ENCODE data around the gene KLHL25.

Gene KLHL25

DNA sequence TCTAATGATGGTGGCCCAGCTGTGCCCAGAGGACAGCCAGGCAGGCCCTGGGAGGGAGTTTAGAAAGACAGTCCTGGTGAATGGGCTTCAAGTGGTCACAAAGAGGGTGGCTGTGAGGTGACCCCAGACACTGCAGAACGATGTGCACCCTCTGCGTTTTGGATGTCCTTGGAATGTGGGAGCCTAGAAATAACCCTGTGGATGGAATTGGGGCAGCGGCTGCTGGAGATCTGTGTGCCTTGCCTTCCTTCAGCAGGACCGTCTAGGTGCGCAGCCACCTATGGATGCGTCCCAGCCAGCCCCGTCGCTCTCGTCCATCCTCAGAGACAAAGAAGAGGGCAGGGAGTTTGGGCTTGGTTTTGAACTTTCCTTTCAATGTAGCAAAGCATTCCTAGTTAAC, 46.5 kb downstream of the KLHL25 start:
- DNase-seq (ENCODE audit: low read depth in 2 of 2): no peak

GRCh38 chr15:85746641-85747040, 48.1 kb downstream of the KLHL25 start:
- DNase-seq (ENCODE audit: low read depth in 2 of 2): no peak

DNA sequence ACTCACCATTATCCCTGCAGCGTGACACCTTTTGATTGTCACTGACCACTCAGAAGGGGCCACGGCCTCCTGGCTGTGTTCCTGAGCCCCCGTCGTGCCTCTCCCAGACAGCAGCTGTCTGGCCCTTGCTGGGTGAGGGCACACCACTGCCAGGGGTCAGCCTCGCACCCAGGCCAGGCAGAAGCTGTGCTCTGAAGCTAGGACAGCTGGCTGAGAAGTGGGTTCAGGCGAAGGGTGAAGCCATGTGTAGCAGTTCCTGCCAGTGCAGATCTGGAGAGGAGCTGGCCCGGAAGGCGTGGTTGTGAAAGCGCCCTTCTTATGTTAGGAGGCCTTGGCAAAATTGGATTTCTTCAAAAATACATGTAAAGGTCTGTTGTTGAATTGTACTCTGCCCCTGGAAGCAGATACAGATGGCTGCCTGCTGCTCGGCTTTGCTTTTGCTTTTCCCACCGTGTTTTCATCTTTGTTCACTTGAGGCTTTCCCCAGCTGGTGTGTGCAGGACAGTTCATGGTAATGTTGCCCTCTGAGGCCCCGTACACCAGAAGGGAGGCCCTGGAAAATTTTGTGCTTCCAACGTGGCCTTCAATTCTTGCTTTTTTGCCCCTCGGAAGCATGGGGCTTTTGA, 49.1 kb downstream of the KLHL25 start:
- DNase-seq (ENCODE audit: low read depth in 2 of 2): no peak

- DNase-seq (ENCODE audit: low read depth in 2 of 2): no peak
These were observed 49.7 kb downstream of the KLHL25 start for GRCh38 chr15:85745023-85745422.

GRCh38 chr15:85744579-85744978, 50.1 kb downstream of the KLHL25 start:
- DNase-seq (ENCODE audit: low read depth in 2 of 2): no peak

GRCh38 chr15:85743392-85744055, 51.2 kb downstream of the KLHL25 start:
- no peak for DNase-seq (ENCODE audit: low read depth in 2 of 2)

- DNase-seq (ENCODE audit: low read depth in 2 of 2): no peak
These were observed 52.4 kb downstream of the KLHL25 start for GRCh38 chr15:85742186-85742821.

- DNase-seq (ENCODE audit: low read depth in 2 of 2): no peak
These were observed 53.1 kb downstream of the KLHL25 start for GRCh38 chr15:85741662-85742061.

DNA sequence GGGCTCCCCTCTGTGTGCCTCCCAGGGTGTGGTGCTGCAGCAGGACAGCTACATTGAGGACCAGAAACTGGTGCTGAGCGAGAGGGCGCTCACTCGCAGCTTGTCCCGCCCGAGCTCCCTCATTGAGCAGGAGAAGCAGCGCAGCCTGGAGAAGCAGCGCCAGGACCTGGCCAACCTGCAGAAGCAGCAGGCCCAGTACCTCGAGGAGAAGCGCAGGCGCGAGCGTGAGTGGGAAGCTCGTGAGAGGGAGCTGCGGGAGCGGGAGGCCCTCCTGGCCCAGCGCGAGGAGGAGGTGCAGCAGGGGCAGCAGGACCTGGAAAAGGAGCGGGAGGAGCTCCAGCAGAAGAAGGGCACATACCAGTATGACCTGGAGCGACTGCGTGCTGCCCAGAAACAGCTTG, 53.7 kb downstream of the KLHL25 start:
- DNase-seq (ENCODE audit: low read depth in 2 of 2): no peak

DNA sequence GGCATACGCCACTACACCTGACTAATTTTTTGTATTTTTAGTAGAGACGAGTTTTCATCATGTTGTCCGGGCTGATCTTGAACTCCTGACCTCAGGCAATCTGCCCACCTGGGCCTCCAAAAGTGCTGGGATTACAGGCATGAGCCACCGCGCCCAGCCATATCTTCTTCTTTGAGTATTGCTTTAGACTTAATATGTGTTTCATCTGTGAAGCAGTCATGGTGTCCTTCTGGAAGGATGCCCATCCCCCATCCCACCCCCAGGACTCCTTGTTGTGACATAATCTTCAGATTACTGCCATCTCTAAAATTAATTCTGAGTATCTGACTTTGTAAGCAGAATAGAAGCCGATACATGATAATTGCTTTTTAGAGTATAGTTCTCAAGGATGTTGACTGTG, 57.7 kb downstream of the KLHL25 start:
- DNase-seq (ENCODE audit: low read depth in 2 of 2): no peak

DNA sequence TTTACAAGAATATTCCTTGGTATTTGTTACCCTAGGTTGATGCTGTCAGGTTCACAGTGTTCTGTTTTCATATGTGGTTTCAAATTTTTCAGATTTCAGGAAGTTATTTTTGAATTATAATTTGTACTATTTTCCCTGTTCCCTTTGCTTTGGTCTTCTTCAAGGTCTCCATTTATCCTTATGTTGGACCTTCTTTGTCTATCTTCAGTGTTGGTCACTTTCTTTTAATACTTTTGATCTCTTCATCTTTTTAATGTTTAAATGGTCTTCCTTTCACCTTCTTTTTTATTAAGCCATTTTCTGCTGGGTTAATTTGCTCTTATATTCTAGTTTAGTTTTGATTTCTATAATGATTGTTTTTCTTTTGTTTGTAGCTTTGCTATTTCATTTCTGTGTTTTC, 61.3 kb downstream of the KLHL25 start:
- no peak for DNase-seq (ENCODE audit: low read depth in 2 of 2)

- peak in 1 of 2 donors; percentile 26 for DNase-seq (ENCODE audit: low read depth in 2 of 2)
These were observed 64.5 kb downstream of the KLHL25 start for GRCh38 chr15:85730001-85730820.

DNA sequence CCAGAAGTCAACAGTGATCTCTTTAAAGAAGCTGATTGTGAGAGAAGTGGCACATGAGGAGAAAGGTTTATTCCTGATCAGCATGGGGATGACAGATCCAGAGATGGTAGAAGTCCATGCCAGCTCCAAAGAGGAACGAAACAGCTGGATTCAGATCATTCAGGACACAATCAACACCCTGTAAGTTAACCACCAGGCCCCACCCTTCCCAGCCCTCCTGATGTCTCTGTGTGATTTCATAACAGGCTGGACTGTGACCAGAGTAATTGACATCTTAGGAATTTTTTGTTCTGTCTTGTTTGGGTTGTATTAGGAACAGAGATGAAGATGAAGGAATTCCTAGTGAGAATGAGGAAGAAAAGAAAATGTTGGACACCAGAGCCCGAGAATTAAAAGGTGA, 67.7 kb downstream of the KLHL25 start:
- no peak for DNase-seq (ENCODE audit: low read depth in 2 of 2)

GRCh38 chr15:85726454-85726853, 68.3 kb downstream of the KLHL25 start:
- DNase-seq (ENCODE audit: low read depth in 2 of 2): no peak

DNA sequence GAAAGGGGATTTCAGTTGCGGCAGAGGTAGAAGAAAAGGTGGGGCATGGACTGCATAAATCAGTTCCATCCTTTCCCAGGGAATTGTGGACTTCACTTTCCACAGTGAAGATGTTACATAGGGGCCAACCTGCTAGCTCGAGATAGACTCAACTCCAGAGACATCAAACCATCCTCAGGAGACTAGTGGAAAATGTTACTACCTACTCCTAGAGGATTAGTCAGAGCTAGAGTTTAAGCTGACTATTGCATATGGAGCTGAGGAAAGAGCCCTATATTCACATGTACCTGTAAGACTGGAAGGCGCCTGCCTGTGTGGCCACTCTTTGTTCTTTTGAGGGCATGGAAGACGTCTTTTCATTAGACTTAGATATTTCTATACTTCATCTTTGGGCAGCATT, 69.2 kb downstream of the KLHL25 start:
- no peak for DNase-seq (ENCODE audit: low read depth in 2 of 2)

DNA sequence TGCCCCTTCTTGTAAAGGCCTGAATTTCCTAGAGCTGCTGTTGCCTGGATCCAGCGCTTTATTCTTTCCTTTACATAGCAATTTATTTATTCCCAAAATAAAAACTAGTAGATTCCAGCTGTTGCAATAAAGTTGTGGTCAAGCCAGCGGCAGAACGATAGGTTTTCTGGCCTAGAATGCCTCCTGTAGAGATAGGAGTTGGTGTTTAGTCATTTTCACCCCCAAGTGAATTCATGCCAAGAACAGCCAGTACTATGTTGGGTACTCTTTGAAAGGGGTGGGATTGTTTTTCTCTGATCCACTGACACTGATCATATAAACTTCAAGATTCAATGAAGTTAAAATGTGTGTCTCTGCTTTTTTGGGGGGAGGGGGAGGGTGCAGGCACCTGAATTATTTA, 69.7 kb downstream of the KLHL25 start:
- no peak for DNase-seq (ENCODE audit: low read depth in 2 of 2)

DNA sequence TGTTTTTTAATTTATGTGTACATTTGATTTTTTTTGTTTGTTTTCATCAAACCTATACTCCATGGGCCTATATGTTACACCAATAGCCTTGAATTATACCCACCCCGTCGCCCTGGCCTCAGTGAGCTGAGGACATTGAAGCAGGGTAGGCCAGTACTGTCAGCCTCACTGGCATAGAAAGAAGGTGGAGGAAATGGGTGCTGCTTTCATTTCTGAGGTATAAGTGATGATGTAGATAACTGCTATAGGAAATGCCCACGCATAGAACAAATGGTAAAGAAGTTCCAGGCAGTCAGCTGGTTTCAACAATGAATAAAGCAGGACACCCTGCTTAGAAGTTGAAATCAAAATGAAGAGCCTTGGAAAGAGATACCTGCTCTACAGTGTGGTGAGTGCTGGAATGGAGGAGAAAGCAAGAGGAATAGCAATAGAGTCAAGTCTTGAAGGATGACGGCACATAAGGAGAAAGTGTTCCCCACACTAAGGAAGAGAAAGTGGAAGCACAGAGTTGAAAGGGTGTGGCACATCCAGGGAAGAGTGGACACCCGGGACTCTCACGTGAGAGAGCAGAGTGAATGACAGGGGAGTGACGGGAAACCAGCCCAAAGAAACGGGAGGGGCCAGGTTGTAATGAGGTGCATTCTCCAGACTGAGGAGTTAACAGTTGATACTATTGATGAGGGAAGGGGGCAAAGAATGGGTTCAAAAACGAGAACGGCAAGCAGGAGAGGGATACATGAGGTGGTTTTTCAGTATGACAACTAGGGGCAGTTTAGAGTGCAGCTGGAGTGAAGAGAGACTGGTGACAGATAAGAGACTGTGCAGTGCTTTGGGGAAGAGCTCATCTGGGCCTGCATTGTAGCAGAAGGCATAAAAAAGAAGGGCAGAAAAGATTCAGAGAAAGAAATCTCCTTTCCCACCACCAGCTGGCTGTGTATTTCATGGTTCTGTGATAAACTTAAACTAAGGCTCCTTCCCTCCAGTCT, 70.5 kb downstream of the KLHL25 start:
- no peak for DNase-seq (ENCODE audit: low read depth in 2 of 2)

- no peak for DNase-seq (ENCODE audit: low read depth in 2 of 2)
These were observed 72.2 kb downstream of the KLHL25 start for GRCh38 chr15:85722374-85723152.

GRCh38 chr15:85718981-85719380, 75.7 kb downstream of the KLHL25 start:
- DNase-seq (ENCODE audit: low read depth in 2 of 2): no peak

- DNase-seq (ENCODE audit: low read depth in 2 of 2): no peak
These were observed 76.3 kb downstream of the KLHL25 start for GRCh38 chr15:85718271-85718971.
